Islet precursor cell (in vitro differentiated cells): ENCODE measurements around the gene NECAB3.
A peak's percentile ranks its signal among the peaks of the same experiment; 100 is the strongest.
"Not testable (repeated sequence)": the region's sequence is repeated elsewhere in the genome, so short reads cannot be mapped to it uniquely, and the experiment has no call there.

Experiments
- DNase-seq: peaks from one replicate; pipeline ENCODE4 v3.0.0-alpha.2; 2018

NECAB3 gene

DNA sequence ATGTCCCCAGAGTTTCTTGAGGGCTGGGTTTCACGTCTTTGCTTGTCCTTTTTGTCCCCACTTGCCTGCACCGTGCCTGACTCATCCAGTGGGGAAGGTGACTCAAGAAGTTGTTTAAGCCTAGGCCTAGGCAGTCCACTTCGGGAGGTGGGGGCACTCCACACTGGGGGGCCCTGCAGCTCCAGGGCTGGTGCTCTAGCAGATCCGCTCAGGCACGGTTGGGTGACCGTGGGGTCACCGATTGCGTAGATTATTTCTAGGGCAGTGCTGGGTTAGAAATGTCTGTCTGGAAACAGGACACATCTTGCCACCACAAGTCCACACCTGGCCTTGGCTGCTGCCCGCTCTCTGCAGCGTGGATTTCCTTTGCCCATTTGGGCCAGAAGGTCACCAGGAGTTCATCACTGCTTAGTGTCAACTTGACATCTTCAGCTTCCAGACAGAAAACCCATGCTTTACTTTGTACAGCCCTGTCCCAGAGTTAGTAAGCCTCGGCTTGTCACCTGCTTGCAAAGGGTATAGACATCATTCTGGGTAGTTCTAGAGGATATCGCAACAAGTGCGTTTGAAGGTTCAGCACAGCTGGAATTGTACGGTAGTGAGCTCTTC lies 25.7 kb downstream of the NECAB3 start:
- no peak for DNase-seq

DNA sequence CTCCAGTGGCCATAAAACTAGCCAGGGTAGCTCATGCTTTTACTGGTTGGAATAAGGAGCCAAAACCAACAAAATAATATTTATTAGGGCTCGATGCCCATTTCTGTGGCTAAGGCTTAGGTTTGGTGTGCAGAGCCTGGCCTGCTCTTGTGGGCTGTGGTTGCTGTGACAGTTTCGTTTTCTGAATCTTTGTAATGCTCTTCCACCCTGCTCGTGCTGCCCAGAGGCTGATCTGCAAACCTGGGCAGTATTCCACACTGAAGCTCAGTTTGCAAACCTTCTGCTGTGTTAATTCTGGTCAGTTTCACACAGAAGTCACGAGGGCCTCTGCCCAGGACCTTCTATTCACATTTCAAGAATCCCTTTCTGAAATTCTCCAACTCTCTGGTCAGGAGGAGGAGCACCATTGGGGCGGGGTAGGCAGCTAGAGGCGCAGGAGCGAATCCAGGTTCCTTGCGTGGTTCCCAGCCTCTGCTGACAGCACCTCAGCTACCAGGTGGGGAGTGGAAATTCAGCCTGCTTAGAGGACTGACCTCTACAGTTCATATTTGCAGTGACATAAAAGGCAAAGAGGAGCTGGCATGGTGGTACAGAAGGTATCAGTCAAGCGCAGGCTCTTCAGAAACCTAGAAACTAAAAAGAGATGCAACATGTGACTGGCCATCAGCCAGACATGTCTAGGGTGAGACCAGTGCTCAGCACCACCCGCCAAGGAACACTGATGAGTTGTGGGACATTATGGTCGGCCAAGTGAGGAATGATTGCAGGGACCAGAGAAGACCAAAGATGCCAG lies 26.4 kb downstream of the NECAB3 start:
- DNase-seq, result no peak

DNA sequence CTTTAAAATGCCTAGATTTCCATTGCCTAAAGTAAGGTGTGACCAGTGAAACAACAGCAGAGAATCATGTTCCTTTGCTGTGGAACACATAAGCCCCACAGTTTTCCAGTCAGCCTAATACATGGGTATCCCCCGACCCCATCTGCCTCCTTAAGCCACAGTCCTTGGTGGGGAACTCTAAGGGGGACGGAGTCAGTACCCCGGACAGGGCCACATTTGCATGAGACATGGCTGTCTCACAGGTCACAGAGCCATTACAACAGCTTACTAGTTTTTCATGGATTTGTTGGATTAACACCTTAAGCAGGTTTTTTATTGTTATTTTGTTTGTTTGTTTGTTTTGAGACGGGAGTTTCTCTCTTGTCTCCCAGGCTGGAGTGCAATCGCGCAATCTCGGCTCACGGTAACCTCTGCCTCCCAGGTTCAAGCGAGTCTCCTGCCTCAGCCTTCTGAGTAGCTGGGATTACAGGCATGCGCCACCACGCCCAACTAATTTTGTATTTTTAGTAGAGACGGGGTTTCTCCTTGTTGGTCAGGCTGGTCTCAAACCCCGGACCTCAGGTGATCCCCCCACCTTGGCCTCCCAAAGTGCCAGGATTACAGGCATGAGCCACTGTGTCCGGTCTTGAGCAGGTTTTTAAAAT lies 27.1 kb downstream of the NECAB3 start:
- DNase-seq, result not testable (repeated sequence)

DNA sequence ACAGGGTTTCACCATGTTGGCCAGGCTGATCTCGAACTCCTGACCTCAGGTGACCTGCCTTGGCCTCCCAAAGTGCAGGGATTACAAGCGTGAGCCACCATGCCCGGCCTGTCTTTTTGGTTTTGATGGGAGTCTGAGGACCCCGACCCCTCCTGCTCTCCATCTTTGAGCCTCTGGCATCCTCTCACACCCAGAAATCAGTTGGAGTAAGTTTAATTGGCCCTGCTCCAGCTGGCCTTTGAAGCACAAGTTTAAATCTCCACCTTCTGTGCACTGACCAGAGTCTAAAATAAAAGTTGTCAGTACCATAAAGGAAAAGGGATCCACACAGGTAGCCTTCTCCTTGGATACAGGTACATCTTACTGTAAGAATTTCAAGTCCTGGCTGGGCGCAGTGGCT lies 28.0 kb downstream of the NECAB3 start:
- DNase-seq, result no peak

DNA sequence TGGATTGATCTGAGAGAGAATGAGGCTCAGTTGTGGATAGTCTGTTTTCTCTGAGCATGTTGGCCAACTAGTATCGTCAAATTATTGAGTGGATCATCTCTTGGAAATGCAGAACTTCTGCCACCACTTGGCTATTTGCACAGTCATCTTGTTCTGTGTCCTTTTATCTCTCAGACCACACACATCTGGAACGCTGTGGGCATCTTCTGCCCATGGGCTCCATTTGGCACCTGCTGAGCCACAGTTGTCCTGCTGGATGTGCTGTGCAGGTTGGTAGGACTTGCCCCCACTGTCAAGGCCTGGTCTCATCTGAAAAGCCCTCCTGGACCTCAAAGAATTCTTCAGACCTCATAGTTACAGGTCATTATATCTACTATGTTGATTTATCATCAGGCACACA lies 28.8 kb downstream of the NECAB3 start:
- DNase-seq, result no peak

DNA sequence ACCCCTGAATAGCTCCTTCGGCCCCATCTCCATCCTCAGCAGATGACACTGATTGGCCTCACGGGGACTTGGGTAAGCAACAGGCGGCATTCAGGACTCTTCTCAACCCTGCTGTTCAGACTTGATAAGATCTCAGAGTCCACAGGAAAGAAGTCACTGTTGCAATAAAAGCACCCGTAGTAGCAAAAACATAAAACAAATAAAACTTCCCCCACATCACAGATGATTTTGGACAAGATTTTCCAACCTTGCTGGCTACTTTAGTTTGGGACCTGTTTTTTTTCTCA lies 29.2 kb downstream of the NECAB3 start:
- DNase-seq, result no peak

DNA sequence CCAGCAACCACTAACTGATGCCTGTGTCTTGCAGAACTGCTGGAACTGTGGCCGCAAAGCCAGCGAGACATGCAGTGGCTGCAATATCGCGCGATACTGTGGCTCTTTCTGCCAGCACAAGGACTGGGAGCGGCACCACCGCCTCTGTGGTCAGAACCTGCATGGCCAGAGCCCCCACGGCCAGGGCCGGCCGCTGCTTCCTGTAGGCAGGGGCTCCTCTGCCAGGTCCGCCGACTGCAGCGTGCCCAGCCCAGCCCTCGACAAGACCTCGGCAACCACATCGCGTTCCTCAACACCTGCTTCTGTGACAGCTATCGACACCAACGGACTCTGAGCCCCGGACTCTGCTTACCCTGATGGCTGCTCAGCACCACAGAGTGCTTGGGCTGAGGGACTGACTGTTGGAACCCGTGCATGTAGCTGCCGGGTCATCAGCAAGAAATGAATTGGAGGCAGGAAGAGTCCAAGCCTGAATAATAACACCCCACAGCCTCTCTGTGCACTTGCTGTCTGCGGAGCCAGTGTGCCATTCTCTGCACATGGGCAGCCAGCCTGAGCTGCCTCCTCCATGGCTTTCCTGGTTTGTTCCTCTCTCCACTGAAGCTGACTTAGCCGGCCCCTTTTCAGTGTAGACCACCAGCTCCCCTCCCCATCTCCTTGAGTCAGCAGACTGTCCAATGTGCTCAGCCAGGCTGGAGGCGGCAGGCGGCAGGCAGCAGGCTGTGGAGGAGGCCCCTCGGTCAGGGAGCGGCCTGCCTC lies 29.7 kb downstream of the NECAB3 start:
- DNase-seq, result no peak

DNA sequence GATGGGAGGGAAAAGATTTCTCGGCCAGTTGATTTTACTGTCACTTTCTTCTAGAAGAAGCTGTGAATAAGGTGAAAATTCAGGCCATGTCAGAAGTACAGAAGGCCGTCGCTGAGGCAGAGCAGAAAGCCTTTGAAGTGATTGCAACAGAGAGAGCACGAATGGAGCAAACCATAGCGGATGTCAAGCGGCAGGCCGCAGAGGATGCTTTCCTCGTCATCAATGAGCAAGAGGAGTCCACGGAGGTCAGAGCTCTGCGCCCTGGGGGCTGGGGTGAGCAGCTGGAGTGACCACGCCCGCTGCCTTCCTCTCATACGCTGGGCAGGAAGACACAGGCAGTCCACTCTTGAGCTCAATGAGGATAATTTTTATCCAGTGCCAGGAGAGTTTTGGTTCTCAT lies 33.9 kb downstream of the NECAB3 start:
- DNase-seq, result peak; percentile 51

DNA sequence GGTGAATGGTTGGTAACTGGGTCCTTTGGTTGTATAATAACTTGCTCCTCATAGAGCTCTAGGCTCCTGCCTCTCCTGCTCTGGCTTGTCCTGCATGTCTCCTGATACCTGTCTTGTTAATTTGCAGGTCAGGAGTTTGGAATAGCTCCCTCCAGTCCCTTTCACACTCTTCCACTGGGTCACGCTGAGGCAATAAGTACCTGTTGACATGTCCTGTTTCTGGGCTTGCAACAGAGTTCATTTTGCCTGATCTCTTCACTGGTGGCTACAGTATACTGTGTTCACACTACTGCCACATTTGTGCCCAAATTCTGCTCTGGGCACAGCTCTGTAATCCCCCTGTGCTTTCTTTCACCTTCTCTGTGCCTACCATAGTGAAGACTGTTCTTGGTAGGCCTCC lies 37.5 kb downstream of the NECAB3 start:
- DNase-seq, result no peak

DNA sequence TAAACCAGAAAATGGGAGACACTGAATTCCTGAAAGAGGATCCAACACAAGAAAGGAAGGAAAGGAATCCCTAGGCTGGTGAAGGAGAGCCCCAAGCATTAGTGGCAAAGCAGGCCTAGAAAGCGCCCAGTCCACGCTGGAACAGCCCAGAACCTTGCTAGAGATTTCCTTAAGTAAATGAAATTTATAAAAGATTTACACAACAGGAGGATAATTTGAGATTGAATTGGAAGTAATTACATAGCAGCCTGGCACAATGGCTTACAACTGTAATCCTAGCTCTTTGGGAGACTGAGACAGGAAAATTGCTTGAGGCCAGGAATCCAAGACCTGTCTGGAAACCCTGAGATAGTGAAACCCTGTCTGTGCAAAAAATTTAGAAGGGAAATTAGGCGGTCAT lies 38.9 kb downstream of the NECAB3 start:
- no peak for DNase-seq

DNA sequence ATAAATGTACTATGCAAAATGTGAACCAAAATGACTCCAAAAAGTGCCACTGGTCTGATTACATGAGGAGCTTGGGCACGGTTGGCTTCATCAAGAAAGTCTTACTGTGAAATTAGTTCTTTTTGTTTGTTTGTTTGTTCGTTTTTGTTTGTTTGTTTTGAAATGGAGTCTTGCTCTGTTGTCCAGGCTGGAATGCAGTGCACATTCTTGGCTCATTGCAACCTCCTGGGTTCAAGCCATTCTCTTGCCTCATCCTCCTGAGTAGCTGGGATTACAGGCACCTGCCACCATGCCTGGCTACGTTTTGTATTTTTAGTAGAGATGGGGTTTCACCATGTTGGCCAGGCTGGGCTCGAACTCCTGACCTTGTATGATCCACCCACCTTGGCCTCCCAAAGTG lies 42.3 kb downstream of the NECAB3 start:
- DNase-seq, result not testable (repeated sequence)

DNA sequence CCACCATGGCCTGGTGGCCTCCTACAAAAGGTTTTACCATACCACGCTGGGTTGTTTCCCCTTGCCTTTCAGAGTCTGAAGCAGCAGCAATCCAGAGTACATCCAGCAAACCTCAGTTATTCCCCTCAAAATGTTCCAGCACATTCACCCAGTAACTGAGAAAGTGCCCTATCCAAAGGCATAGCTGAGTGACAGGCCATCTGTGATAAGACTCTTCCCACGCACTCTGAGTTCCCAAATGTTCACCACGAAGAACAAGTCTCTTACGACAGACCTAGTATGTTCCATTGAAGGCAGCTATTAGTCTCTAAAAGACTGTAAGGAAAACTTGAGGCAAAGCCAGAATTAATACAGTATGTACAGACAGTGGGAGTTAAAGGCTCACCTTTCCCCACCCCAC lies 43.7 kb downstream of the NECAB3 start:
- DNase-seq, result no peak

DNA sequence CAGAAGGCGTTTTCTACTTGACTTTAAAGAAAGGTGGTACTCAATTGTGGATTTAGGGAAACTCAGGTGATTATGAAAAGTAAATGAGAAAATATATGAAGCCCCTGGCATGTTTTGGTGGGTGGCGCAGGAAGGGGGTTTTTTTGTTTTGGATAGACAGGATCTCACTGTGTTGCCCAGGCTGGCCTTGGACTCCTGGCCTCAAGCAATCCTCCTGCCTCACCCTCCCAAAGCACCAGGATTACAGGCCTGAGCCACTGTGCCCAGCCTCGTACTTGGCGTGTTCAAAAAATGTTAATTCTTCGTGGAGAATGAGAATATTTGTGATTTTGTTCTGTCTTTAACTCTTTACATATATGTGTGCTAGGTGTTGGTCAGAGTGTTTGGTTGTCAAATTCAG lies 44.2 kb downstream of the NECAB3 start:
- no peak for DNase-seq

DNA sequence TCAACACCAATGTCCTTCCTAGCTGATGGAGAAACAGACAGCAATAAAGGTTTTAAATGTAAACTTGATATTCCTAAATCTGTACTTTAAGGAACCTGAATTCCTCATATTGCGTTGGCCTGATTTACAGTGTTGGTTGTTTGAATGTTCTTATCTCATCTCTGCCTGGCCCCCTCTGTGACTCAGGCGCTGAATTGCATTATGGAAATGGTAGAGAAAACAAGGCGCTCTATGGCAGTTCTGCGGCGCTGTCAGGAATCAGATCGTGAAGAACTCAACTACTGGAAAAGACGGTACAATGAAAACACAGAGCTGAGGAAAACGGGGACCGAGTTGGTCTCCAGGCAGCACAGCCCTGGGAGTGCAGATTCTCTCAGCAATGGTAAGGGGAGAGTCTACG lies 44.7 kb downstream of the NECAB3 start:
- no peak for DNase-seq

DNA sequence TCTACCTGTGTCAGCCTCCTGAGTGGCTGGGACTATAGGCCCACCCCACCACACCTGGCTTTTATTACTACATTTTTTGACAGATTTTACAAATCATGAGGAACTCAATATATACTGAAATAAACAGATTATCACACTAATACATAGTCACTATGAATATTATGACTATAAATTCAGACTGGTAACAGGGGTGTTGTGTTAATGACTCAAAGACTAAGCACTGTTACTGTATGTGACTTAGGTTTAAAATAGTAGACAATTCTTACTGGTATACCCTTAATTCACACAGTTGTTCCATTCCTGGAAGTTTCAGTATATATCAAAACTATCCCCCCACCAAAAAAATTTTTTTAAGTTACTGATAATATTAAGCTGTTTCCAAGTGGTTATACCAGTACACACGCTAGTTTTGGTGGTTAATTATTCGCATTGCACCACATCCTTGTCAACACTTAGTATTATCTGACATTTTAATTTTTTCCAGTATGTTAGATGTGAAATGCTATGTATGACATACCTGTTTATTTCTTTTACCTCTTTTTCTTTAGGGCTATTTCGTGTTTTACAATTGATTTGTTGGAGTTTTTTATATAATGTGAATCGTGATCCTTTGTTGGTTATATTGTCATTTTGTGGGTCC lies 46.5 kb downstream of the NECAB3 start:
- no peak for DNase-seq

DNA sequence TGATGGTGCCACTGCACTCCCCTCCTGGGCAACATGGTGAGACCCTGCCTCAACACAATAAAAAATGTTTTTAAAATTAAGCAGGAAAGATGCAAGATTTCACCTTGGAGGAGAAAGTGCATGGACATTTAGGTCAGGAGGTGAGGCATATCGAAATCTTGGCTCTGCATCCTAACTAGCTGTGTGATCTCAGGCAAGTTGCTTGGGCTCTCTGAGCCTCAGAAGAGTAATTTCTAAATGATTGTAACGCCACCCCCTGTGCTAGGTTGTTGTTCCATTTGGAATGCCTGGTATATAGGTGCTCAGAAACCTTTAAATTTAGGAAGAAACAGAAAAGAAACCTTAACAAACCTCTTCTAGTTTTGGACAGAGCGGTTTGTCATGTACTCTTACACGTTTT lies 48.0 kb downstream of the NECAB3 start:
- no peak for DNase-seq

DNA sequence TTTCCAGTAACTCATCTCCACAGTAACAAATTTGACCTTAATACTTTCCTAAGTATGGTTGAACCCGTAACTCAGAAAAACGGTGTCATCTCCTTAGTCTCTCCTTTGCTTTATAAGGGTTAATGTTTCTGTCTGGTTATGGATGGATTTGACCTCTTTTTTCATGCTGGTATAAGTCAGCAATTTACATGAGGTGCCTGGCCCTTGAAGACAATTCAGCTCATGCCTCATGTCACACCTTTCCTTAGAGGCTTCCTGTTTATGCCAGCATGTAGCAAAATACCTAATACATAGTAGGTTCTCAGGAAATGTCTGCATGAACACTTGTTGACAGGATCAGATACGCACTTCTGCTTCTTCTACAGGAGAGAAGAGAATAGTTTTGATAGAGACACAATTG lies 49.8 kb downstream of the NECAB3 start:
- no peak for DNase-seq

DNA sequence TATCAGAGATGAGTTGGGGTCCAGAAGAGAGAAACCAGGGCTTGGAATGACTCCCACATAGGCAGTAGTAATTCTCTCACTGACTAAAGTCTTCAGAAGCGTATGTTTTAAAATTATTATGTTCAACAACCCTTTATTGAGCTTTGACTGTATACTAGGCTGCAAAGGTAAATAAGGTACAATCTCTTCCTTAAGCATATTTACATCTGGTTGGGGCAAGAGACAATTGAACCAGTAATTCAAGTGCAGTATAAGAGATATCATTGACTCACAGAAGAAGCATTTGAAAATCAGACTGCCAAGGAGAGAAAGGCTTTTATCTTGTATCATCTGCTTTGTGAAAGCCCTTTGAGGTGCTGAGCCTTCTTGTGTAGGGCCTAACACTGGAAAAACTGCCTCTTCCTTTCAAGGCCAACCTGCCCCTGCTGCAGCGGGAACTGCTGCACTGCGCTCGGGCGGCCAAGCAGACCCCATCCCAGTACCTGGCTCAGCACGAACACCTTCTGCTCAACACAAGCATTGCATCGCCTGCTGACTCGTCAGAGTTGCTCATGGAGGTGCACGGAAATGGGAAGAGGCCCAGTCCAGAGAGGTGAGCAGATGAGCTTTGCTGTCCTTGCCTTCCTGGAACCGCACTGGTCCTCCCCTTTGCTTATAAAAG lies 51.4 kb downstream of the NECAB3 start:
- DNase-seq, result no peak

DNA sequence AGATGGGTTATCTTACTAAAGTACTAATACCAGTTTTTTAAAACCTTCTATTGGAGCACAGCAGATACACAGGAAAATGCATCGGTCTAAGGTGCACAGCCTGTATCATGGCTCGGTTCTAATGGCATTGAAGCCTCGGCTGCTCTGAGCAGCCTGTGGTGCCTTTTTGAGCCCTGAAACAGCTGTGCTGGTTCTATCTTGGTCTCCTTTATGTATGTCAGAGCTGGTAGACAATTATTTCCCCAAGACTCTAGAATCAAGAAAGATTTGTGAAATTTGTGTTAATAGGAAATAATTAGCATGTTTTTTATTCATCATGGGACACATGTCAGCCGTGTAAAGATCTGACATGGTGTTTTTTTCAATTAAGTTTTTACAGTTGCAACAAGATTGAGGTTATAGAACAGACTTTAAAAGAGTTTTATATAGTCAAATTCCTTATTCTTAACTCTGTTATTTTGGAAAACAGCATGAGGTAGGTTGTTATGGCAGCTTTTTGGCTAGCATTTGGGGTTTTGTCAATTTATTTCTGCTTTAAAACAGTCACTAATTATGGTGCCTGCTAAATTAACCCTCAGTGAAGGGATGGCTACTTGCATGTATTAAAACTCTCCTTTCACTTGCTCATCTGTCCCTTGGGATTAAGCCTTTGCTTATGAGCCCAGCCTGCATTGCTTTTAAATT lies 52.4 kb downstream of the NECAB3 start:
- no peak for DNase-seq

DNA sequence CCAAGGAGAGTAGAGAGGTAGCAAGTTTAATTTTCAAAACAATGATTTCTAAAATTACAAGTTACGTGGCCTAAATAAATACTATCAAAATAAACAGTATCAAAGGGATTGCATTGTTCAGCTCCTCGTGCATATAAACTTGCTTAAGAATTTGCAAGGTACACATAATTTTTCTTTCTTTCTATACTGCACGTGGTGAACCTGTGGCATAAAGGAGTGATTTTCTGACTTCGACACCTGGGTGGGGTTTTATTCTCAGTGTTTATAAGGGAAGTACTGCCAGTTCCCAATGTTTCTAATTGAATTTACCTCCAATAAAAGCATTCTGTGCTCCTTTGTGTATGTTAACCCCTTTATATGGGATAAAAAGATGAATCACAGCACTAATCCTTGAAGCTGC lies 62.2 kb downstream of the NECAB3 start:
- DNase-seq, result no peak

DNA sequence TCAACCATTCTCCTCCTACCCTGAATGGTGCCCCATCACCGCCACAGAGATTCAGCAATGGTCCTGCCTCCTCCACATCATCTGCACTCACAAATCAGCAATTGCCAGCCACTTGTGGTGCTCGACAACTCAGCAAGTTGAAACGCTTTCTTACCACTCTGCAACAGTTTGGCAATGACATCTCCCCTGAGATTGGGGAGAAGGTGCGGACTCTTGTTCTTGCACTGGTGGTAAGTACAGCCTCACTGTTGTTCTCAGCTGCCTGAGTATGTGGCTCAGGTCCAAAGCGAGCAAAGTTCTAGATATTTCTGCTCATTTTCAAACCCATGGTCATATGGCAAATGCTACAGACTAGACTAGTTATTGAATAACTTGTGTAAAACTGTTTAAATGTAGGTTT lies 63.1 kb downstream of the NECAB3 start:
- no peak for DNase-seq

DNA sequence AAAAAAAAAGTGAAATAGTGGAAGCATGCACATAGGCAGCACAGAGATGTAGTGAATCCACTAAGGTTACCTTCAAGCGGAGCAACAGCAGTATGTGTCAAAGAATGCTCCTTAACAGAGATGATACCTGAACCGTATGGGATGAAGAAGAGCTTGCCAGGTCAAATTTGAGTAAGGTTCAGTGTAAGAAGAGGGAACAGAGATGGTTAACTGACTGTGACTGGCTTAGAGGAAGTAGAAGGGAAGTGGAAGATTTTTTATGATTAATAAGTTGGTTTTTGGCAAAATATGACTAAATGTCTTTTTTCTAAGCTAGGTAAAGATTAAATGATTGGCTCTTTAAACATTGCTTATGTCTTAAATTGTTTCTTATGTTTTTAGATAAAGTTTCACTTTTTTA lies 64.7 kb downstream of the NECAB3 start:
- DNase-seq, result no peak
